NCI-H226 (cell line): ENCODE data around the gene RASAL1.
A peak's percentile ranks its signal among the peaks of the same experiment; 100 is the strongest.

Experiments used
- DNase-seq: peaks from one replicate; pipeline ENCODE4 v3.0.0-alpha.2; 2015

RASAL1 gene

GRCh38 chr12:113056631-113057488 lies 78.7 kb downstream of the RASAL1 start, which contains the start of gene DTX1:
Gene DTX1, plus strand, starts transcription at chr12:113056730. Its CDS starts 1,463 bp downstream, at chr12:113058193.
- no peak for DNase-seq

GRCh38 chr12:113056381-113056630 lies 79.3 kb downstream of the RASAL1 start:
- no peak for DNase-seq

- DNase-seq = no peak
These were observed 79.8 kb downstream of the RASAL1 start for GRCh38 chr12:113055594-113056380.

- no peak for DNase-seq
These were observed 80.5 kb downstream of the RASAL1 start for GRCh38 chr12:113054948-113055486.

GRCh38 chr12:113052326-113052725 lies 83.2 kb downstream of the RASAL1 start:
- no peak for DNase-seq

GRCh38 chr12:113051759-113052158 lies 83.8 kb downstream of the RASAL1 start:
- no peak for DNase-seq

GRCh38 chr12:113050795-113051194 lies 84.8 kb downstream of the RASAL1 start:
- no peak for DNase-seq

- peak; percentile 10 for DNase-seq
These were observed 85.4 kb downstream of the RASAL1 start for GRCh38 chr12:113049976-113050742.
